Cardiac fibroblast (primary cell): ENCODE results near the gene CCDC6.
"Not testable (repeated sequence)": the region's sequence is repeated elsewhere in the genome, so short reads cannot be mapped to it uniquely, and the experiment has no call there.

Experiments used
- DNase-seq, 2 donors: peaks; one replicate each; pipeline versions ENCODE4 v3.0.0 to v3.0.0-alpha.2; 2010; ENCODE audit warnings: low read depth in 2 of 2
- H3K4me3 ChIP-seq, 2 donors: replicated peaks in 1 of 2; 1 replicate in 1 of 2; 2 replicates in 1 of 2; pipeline ENCODE4 v1.5.1; 2011; ENCODE audit warnings: low read depth in 2 of 2, low read length in 2 of 2, mild to moderate bottlenecking in 2 of 2, moderate library complexity in 1 of 2
- TF ChIP-seq, protein P1 (sequence below): IDR thresholded peaks from one replicate; pipeline ENCODE4 v1.5.1; 2011; ENCODE audit warnings: low read depth, mild to moderate bottlenecking, low read length, inconsistent platforms

The CCDC6 gene

GRCh38 chr10:59748834-59749233, 157.5 kb downstream of the CCDC6 start:
- no peak overlapping the region for H3K4me3 ChIP-seq

GRCh38 chr10:59745163-59745650, 161.1 kb downstream of the CCDC6 start:
- no peak overlapping the region for H3K4me3 ChIP-seq
- DNase-seq = no peak
- TF ChIP-seq, protein P1, sequence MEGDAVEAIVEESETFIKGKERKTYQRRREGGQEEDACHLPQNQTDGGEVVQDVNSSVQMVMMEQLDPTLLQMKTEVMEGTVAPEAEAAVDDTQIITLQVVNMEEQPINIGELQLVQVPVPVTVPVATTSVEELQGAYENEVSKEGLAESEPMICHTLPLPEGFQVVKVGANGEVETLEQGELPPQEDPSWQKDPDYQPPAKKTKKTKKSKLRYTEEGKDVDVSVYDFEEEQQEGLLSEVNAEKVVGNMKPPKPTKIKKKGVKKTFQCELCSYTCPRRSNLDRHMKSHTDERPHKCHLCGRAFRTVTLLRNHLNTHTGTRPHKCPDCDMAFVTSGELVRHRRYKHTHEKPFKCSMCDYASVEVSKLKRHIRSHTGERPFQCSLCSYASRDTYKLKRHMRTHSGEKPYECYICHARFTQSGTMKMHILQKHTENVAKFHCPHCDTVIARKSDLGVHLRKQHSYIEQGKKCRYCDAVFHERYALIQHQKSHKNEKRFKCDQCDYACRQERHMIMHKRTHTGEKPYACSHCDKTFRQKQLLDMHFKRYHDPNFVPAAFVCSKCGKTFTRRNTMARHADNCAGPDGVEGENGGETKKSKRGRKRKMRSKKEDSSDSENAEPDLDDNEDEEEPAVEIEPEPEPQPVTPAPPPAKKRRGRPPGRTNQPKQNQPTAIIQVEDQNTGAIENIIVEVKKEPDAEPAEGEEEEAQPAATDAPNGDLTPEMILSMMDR = no peak

More at GRCh38 chr10:59748834-59749233, 157.5 kb downstream of the CCDC6 start:
- TF ChIP-seq, protein P1 = no peak
- no peak for DNase-seq

DNA sequence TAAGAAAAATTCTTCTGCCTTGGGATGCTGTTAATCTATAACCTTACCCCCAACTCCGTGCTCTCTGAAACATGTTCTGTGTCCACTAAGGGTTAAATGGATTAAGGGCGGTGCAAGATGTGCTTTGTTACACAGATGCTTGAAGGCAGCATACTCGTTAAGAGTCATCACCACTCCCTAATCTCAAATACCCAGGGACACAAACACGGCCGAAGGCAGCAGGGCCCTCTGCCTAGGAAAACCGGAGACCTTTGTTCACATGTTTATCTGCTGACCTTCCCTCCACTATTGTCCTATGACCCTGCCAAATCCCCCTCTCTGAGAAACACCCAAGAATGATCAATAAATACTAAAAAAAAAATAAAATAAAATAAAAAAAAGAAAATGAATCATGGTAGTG, 161.6 kb downstream of the CCDC6 start:
- H3K4me3 ChIP-seq = not testable (repeated sequence)

DNA sequence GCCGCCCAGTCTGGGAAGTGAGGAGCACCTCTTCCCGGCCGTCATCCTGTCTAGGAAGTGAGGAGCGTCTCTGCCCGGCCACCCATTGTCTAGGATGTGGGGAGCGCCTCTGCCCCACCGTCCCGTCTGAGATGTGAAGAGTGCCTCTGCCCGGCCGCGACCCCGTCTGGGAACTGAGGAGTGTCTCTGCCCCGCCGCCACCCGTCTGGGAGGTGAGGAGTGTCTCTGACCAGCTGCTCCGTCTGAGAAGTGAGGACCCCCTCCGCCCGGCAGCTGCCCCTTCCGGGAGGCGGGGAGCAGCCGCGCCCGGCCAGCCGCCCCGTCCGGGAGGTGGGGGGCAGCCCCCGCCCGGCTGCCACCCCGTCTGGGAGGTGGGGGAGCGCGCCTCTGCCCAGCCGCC, 162.2 kb downstream of the CCDC6 start:
- DNase-seq, H3K4me3 ChIP-seq: not testable (repeated sequence)

More for the DNA sequence above, 161.6 kb downstream of the CCDC6 start:
- DNase-seq = not testable (repeated sequence)

- H3K4me3 ChIP-seq = no peak overlapping the region
- TF ChIP-seq, protein P1 = no peak
- DNase-seq = no peak
Observed at GRCh38 chr10:59741583-59741982, 164.8 kb downstream of the CCDC6 start.

DNA sequence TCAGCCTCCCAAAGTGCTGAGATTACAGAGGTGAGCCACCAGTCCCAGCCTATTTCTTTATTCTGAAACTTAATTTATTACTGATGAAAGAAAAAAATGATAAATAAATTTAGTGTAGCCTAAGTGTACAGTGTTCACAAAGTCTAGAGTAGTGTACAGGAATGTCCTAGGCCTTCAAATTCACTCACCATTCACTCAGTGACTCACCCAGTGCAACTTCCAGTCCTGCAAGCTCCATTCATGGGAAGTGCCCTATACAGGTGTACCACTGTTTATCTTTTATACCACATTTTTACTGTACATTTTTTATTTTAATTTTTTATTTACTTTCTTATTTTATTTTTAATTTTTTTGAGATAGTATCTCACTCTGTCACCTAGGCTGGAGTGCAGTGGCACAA, 165.3 kb downstream of the CCDC6 start:
- TF ChIP-seq, protein P1 = no peak
- no peak overlapping the region for H3K4me3 ChIP-seq
- no peak for DNase-seq
